ENCODE measurements around the gene RHOBTB3. TPM values are rescaled to one million over a fixed set of nuclear protein-coding genes. Genes with fewer than 3 reads are reported as not detected.

Gene RHOBTB3
- total RNA-seq, 4 donors from 2014 or later = 40.1 to 134 (median 86.9) TPM

DNA sequence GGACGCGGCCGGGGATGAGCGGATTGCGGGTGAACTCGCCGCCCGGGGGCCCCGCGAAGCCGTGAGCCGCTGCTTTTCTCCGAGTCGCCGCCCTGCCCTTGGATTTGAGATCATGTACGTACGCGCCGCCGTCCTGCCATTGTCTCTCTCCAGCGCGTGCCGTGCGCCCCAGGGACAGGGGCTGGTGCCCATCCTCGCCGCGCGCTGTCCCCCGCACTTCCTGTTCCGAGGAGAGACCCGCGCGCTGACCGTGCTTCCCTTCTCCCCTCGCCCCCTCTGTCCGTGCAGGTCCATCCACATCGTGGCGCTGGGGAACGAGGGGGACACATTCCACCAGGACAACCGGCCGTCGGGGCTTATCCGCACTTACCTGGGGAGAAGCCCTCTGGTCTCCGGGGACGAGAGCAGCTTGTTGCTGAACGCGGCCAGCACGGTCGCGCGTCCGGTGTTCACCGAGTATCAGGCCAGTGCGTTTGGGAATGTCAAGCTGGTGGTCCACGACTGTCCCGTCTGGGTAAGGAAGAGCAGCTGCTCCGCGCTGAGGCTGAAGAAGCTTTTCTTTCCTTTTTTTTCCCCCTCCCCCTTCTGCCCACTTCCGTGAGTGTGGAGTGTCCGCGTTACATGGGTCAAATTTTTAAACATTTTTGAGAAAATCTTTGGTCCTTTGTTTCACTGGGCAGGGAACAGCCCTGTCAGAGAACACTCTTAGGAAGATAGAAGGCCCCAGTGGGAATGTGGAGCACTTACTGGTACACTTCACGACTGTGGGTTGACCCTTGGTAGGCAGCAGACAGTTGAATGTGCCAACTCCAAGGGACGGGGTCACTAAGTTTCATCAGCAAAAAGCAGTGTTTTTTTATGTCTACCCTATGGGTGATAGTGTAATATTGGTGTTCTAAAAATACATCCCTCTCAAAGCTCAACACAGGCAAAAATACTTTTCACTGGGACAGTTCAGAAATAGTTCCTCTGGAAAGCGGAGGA is 727 bp downstream of the RHOBTB3 start:
- H3K27me3 ChIP-seq = no peaks in the 10 kb centered on the region
- in situ Hi-C loops (cut with MboI; ENCODE audit: low sequenced_read_pairs in 4 of 4) (loop anchor here in 1 of 4 donors (5.0 kb wide), 1 partner anchor 50 kb away; no protein-coding TSS in a partner anchor), intact Hi-C loops (cut with DNase I; ENCODE audit: low total_unique reads) (loop anchor here (1.0 to 10.0 kb wide), 6 partner anchors 49 to 233 kb away; partner anchors contain the start of gene ELL2)
- TF ChIP-seq, protein P1, sequence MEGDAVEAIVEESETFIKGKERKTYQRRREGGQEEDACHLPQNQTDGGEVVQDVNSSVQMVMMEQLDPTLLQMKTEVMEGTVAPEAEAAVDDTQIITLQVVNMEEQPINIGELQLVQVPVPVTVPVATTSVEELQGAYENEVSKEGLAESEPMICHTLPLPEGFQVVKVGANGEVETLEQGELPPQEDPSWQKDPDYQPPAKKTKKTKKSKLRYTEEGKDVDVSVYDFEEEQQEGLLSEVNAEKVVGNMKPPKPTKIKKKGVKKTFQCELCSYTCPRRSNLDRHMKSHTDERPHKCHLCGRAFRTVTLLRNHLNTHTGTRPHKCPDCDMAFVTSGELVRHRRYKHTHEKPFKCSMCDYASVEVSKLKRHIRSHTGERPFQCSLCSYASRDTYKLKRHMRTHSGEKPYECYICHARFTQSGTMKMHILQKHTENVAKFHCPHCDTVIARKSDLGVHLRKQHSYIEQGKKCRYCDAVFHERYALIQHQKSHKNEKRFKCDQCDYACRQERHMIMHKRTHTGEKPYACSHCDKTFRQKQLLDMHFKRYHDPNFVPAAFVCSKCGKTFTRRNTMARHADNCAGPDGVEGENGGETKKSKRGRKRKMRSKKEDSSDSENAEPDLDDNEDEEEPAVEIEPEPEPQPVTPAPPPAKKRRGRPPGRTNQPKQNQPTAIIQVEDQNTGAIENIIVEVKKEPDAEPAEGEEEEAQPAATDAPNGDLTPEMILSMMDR (IDR thresholded peaks at IDR 0.05 in 4 of 5, conservative IDR thresholded peaks at IDR 0.05 in 1 of 5) = no peak
- TF ChIP-seq POLR2A (IDR thresholded peaks at IDR 0.05) = no peak
- DNase-seq (peak; percentile 16 to 40), ATAC-seq (peak; percentile 51 to 57)
- H3K36me3 ChIP-seq = no peaks in the 10 kb centered on the region
- H3K9me3 ChIP-seq = no peaks in the 10 kb centered on the region
- peaks cover 41 to 51% of the 10 kb centered on the region in 2 donors for H3K4me1 ChIP-seq
- H3K4me3 ChIP-seq = peak overlapping the region; percentile 80 to 87 (median 85)
- H3K27ac ChIP-seq = peak overlapping the region; percentile 91 to 96 (median 94)

DNA sequence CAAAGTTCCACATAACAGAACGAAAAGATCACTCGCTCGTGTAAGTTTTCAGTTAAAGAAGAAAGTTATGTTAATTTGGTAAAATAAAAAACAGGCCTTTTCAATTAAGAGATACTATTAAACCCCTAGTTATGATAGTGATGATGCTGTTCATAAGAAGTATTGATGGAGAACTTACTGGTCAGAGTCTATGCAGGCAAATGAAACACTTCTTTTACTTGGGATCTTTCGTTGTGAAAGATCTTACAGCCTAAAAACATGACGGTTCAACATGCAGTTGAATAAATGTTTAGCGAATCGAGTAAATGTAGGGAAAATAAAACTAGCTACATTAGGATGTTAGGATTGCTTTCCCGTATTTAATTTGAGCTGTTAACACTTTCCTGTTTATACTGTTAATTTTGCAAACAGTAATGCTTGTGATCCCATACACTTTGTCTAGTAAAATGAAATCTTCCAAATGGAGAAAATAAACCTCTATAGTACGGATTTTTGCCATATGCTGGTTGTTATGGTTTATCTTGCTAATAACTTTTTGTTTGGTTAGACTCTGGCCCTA is 2.0 kb downstream of the RHOBTB3 start:
- TF ChIP-seq, protein P1 (IDR thresholded peaks at IDR 0.05 in 4 of 5, conservative IDR thresholded peaks at IDR 0.05 in 1 of 5) = no peak
- TF ChIP-seq POLR2A (IDR thresholded peaks at IDR 0.05) = no peak
- DNase-seq = no peak
- H3K4me1 ChIP-seq = peaks cover 42 to 60% of the 10 kb centered on the region in 2 donors
- peak overlapping the region; percentile 80 to 87 (median 85) for H3K4me3 ChIP-seq
- intact Hi-C loops (cut with DNase I; ENCODE audit: low total_unique reads) = loop anchor here (5.0 to 10.0 kb wide), 2 partner anchors 124 to 232 kb away; partner anchors contain the start of gene ELL2
- peak overlapping the region; percentile 91 to 96 (median 94) for H3K27ac ChIP-seq
- no peak for ATAC-seq
- in situ Hi-C loops (cut with MboI; ENCODE audit: low sequenced_read_pairs in 4 of 4) = loop anchor here in 1 of 4 donors (5.0 kb wide), 1 partner anchor 49 kb away; no protein-coding TSS in a partner anchor
- H3K27me3 ChIP-seq = no peaks in the 10 kb centered on the region
- no peaks in the 10 kb centered on the region for H3K9me3 ChIP-seq
- peaks cover 0 to 4% of the 10 kb centered on the region in 2 donors for H3K36me3 ChIP-seq

DNA sequence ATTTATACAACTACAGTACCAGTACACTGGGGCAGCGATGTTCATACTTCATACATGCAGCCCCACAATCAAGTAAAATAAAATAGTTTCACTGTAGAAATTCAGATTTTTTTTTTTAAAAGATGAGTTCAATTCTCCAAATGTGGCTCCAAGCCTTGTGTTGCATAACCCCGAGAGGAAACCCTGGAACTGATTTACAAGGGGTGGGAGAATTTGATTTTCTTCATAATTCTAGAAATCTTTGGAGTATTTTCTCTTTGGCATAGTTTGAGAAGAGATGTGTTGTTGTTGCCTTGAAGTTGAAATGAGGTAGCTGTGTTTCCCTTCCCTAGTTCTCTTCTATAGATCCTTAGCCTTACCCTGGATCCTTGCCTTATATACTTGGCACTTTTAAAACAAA is 3.1 kb downstream of the RHOBTB3 start:
- peaks cover 42 to 61% of the 10 kb centered on the region in 2 donors for H3K4me1 ChIP-seq
- DNase-seq (no peak), ATAC-seq (no peak)
- H3K27me3 ChIP-seq = no peaks in the 10 kb centered on the region
- H3K9me3 ChIP-seq = no peaks in the 10 kb centered on the region
- H3K27ac ChIP-seq = peak overlapping the region; percentile 91 to 96 (median 94)
- peaks cover 0 to 14% of the 10 kb centered on the region in 2 donors for H3K36me3 ChIP-seq
- H3K4me3 ChIP-seq = peak overlapping the region; percentile 80 to 87 (median 85)
- in situ Hi-C loops (cut with MboI; ENCODE audit: low sequenced_read_pairs in 4 of 4) (loop anchor here in 1 of 4 donors (5.0 kb wide), 1 partner anchor 48 kb away; no protein-coding TSS in a partner anchor), intact Hi-C loops (cut with DNase I; ENCODE audit: low total_unique reads) (loop anchor here (5.0 to 10.0 kb wide), 2 partner anchors 123 to 231 kb away; partner anchors contain the start of gene ELL2)
- TF ChIP-seq, protein P1 (IDR thresholded peaks at IDR 0.05 in 4 of 5, conservative IDR thresholded peaks at IDR 0.05 in 1 of 5) = no peak
- TF ChIP-seq POLR2A (IDR thresholded peaks at IDR 0.05) = no peak

DNA sequence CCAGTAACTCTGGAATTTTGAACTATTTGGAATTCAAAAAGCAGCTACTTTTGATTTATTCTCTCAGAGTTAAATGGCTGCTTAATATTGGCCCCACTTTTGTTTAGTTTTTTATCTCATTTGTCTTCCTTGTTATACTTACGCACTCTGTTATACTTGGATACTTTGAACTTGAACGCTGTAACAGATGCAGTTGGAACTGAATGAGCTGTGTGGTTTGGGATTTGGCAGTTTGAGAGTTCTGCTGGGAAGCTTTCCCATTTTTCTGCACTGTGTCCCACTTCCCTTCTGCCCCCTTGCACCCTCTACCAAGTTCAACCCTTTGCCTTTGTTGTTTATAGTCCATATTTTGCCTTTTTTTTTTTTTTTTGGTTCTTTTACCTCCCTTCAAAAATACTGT is 3.8 kb downstream of the RHOBTB3 start:
- ATAC-seq (no peak), DNase-seq (no peak)
- Histone ChIP-seq H3K27ac (peak overlapping the region; percentile 91 to 96 (median 94)), H3K36me3 (peaks cover 0 to 18% of the 10 kb centered on the region in 2 donors), H3K9me3 (no peaks in the 10 kb centered on the region), H3K4me1 (peaks cover 42 to 59% of the 10 kb centered on the region in 2 donors), H3K27me3 (no peaks in the 10 kb centered on the region), H3K4me3 (peak overlapping the region; percentile 80 to 87 (median 85))
- TF ChIP-seq, protein P1 (IDR thresholded peaks at IDR 0.05 in 4 of 5, conservative IDR thresholded peaks at IDR 0.05 in 1 of 5) = no peak
- no peak for TF ChIP-seq POLR2A (IDR thresholded peaks at IDR 0.05)
- intact Hi-C loops (cut with DNase I; ENCODE audit: low total_unique reads) = loop anchor here (5.0 to 10.0 kb wide), 2 partner anchors 122 to 230 kb away; partner anchors contain the start of gene ELL2
- in situ Hi-C loops (cut with MboI; ENCODE audit: low sequenced_read_pairs in 4 of 4) = loop anchor here in 1 of 4 donors (5.0 kb wide), 1 partner anchor 47 kb away; no protein-coding TSS in a partner anchor

All from gastrocnemius medialis (tissue), 4 donors.